ENCODE results near the gene ZCCHC9.

Gene ZCCHC9

DNA sequence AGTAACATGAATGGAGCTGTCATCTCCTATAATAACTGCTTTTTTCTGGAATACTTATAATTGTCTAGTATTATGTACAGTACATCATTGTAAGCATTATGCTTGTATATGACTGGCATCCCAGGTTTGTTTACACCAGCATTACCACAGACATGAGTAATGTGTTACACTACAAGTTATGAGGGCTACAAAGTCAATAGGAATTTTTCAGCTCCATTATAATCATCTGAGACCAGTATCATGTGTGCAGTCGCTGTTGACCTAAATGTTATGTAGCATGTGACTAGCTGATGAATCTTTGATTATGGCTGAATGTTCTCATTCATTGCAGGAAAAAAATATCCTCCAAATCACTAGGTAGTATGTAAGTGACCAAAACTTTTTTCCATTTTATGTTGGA lies 2.2 kb downstream of the ZCCHC9 start:
- peaks cover 3 to 11% (median 4%) of the 10 kb centered on the region in 4 experiments for H3K36me3 ChIP-seq (ENCODE audit: control insufficient read depth in 4 of 4, insufficient read depth in 4 of 4, low read length in 3 of 4)
- POLR2A ChIA-PET: no interaction called here
- no peak overlapping the region for H3K27ac ChIP-seq (ENCODE audit: insufficient read depth in 1 of 2, low read depth in 1 of 2, low read length in 2 of 2, poor library complexity in 1 of 2, severe bottlenecking in 2 of 2)
- WGBS (ENCODE audit: insufficient coverage): no CpG with 5 or more reads among the region's 1 CpG
- CTCF ChIA-PET: interaction anchor here (1.7 kb wide), 1 partner anchor 12 kb away, joined by 4 read pairs; no protein-coding TSS in a partner anchor
- H3K4me3 ChIP-seq (ENCODE audit: control insufficient read depth in 1 of 7, extremely low read depth in 1 of 7, insufficient read depth in 4 of 7, low read depth in 2 of 7, low read length in 6 of 7): no peak overlapping the region
- no peak for DNase-seq
- no peaks in the 10 kb centered on the region for H3K27me3 ChIP-seq (replicated peaks in 2 of 5; ENCODE audit: control insufficient read depth in 4 of 5, insufficient read depth in 5 of 5, low read length in 4 of 5)
- no peaks in the 10 kb centered on the region for H3K9me3 ChIP-seq (ENCODE audit: control extremely low read depth in 1 of 5, control insufficient read depth in 4 of 5, insufficient read depth in 2 of 5, low read depth in 1 of 5, low read length in 4 of 5)
- peaks cover 6 to 29% (median 23%) of the 10 kb centered on the region in 4 experiments for H3K4me1 ChIP-seq (ENCODE audit: control extremely low read depth in 1 of 4, control insufficient read depth in 4 of 4, insufficient read depth in 4 of 4, low read length in 3 of 4)

DNA sequence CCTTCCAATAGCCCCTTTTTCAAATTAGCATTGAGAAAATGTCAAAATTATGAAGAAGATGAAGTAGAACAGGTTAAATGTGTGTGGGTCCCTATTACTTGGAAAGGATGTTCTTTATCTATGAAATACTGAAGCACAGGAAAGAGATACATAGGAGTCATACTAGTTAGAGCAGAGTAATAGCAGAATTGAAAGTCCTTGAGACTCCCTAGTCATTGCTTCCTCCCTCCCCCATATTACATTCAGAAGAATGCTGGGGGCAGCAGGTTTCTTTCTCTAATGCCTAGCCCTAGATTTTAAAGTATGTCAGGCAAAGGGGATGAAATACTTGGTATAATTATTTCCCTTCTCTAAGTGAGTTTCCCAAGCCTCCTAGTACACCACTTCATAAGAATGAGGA lies 4.4 kb downstream of the ZCCHC9 start:
- Histone ChIP-seq H3K27ac (ENCODE audit: insufficient read depth in 1 of 2, low read depth in 1 of 2, low read length in 2 of 2, poor library complexity in 1 of 2, severe bottlenecking in 2 of 2) (no peak overlapping the region), H3K36me3 (ENCODE audit: control insufficient read depth in 4 of 4, insufficient read depth in 4 of 4, low read length in 3 of 4) (peaks cover 7 to 16% (median 7%) of the 10 kb centered on the region in 4 experiments), H3K4me1 (ENCODE audit: control extremely low read depth in 1 of 4, control insufficient read depth in 4 of 4, insufficient read depth in 4 of 4, low read length in 3 of 4) (peaks cover 2 to 11% (median 9%) of the 10 kb centered on the region in 4 experiments), H3K4me3 (ENCODE audit: control insufficient read depth in 1 of 7, extremely low read depth in 1 of 7, insufficient read depth in 4 of 7, low read depth in 2 of 7, low read length in 6 of 7) (no peak overlapping the region), H3K9me3 (ENCODE audit: control extremely low read depth in 1 of 5, control insufficient read depth in 4 of 5, insufficient read depth in 2 of 5, low read depth in 1 of 5, low read length in 4 of 5) (no peaks in the 10 kb centered on the region), H3K27me3 (replicated peaks in 2 of 5; ENCODE audit: control insufficient read depth in 4 of 5, insufficient read depth in 5 of 5, low read length in 4 of 5) (no peaks in the 10 kb centered on the region)
- ChIA-PET POLR2A (interaction anchor here (0.6 kb wide), 1 partner anchor 103 kb away, joined by 5 read pairs; no protein-coding TSS in a partner anchor), CTCF (no interaction called here)
- no peak for DNase-seq

DNA sequence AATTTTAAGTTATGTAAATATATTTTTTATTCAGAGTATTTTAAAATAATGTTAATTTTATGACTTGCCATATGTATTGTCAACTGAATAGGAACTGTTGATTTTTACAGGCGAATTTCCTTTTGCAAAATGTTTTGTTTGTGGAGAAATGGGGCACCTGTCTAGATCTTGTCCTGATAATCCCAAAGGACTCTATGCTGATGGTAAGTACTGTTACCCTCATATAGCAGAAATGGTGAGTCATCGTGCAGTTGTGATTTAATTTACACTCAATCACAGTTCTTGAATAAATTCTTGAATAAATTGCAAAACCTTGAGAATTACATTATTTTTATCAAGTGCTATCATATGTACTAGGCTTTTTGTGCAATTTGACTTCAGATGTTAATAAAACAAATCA lies 7.4 kb downstream of the ZCCHC9 start:
- Histone ChIP-seq H3K4me1 (ENCODE audit: control extremely low read depth in 1 of 4, control insufficient read depth in 4 of 4, insufficient read depth in 4 of 4, low read length in 3 of 4) (no peaks in the 10 kb centered on the region), H3K27me3 (replicated peaks in 2 of 5; ENCODE audit: control insufficient read depth in 4 of 5, insufficient read depth in 5 of 5, low read length in 4 of 5) (no peaks in the 10 kb centered on the region), H3K36me3 (ENCODE audit: control insufficient read depth in 4 of 4, insufficient read depth in 4 of 4, low read length in 3 of 4) (peaks cover 8 to 36% (median 22%) of the 10 kb centered on the region in 4 experiments), H3K4me3 (ENCODE audit: control insufficient read depth in 1 of 7, extremely low read depth in 1 of 7, insufficient read depth in 4 of 7, low read depth in 2 of 7, low read length in 6 of 7) (no peak overlapping the region), H3K27ac (ENCODE audit: insufficient read depth in 1 of 2, low read depth in 1 of 2, low read length in 2 of 2, poor library complexity in 1 of 2, severe bottlenecking in 2 of 2) (no peak overlapping the region), H3K9me3 (ENCODE audit: control extremely low read depth in 1 of 5, control insufficient read depth in 4 of 5, insufficient read depth in 2 of 5, low read depth in 1 of 5, low read length in 4 of 5) (no peaks in the 10 kb centered on the region)
- 100% methylated on average over 1 of the region's 2 CpGs for WGBS (ENCODE audit: insufficient coverage)
- ChIA-PET CTCF (interaction anchor here (1.4 to 1.7 kb wide), 2 partner anchors 10 to 11 kb away, joined by 3 to 5 read pairs; no protein-coding TSS in a partner anchor), POLR2A (no interaction called here)
- no peak for DNase-seq

DNA sequence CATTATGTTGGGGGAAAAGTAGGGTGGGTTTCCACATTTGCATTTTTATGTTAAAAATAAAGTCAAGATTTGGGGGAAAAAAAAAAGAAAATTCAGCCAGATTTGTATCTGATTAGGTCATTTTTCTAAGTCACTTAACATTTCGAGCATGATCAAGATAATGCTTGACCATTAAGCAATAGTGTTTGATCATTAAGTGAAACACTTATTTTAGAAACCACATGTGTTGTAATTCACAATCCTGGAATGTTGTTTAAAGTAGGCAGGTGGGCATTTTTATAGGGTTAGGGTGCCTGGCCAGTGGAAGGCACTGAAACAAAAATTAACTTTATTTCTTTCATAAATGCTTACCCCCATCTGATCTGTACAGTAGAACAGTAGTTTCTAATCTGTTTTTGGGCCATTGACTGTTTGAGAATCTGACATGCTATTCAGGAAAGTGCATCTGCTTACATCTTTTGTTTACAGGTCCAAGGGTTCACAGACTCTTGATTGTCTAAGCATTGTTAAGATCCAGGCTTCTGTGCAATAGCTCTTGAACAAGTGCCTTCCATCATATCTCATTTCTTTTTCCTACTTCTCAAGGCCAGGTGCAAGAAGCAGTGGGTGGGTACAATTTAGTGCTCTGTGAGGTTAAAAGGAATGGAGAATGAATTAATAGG lies 9.1 kb downstream of the ZCCHC9 start:
- Histone ChIP-seq H3K27me3 (replicated peaks in 2 of 5; ENCODE audit: control insufficient read depth in 4 of 5, insufficient read depth in 5 of 5, low read length in 4 of 5) (no peaks in the 10 kb centered on the region), H3K4me3 (ENCODE audit: control insufficient read depth in 1 of 7, extremely low read depth in 1 of 7, insufficient read depth in 4 of 7, low read depth in 2 of 7, low read length in 6 of 7) (no peak overlapping the region), H3K36me3 (ENCODE audit: control insufficient read depth in 4 of 4, insufficient read depth in 4 of 4, low read length in 3 of 4) (peaks cover 5 to 31% (median 22%) of the 10 kb centered on the region in 4 experiments), H3K4me1 (ENCODE audit: control extremely low read depth in 1 of 4, control insufficient read depth in 4 of 4, insufficient read depth in 4 of 4, low read length in 3 of 4) (no peaks in the 10 kb centered on the region), H3K9me3 (ENCODE audit: control extremely low read depth in 1 of 5, control insufficient read depth in 4 of 5, insufficient read depth in 2 of 5, low read depth in 1 of 5, low read length in 4 of 5) (no peaks in the 10 kb centered on the region), H3K27ac (ENCODE audit: insufficient read depth in 1 of 2, low read depth in 1 of 2, low read length in 2 of 2, poor library complexity in 1 of 2, severe bottlenecking in 2 of 2) (no peak overlapping the region)
- POLR2A ChIA-PET: no interaction called here
- DNase-seq: no peak
- CTCF ChIA-PET: interaction anchor here (1.4 to 1.7 kb wide), 2 partner anchors 9 to 12 kb away, joined by 3 to 5 read pairs; no protein-coding TSS in a partner anchor
- no CpG with 5 or more reads among the region's 1 CpG for WGBS (ENCODE audit: insufficient coverage)

DNA sequence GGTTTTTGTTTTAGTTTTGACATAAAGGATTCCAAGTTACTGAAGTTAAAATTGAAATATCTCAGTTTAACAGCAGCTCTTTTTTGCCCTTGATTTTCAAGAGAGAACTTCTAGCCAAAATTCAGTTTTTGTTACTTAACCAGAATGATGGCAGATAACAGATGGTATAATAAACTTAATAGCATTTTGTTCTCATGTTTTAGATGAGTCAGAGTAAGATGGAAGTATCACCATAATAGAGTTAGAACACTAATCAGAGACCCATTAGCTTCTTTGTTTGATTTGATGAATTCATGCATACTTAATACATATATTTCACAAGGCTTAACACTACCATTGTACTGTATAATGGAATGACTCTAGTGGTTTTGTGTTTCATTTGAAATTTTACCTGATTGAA lies 11.9 kb downstream of the ZCCHC9 start:
- ChIA-PET POLR2A (no interaction called here), CTCF (interaction anchor here (1.0 kb wide), 1 partner anchor 12 kb away, joined by 3 read pairs; the partner anchor contains the start of gene ZCCHC9)
- no peaks in the 10 kb centered on the region for H3K9me3 ChIP-seq (ENCODE audit: control extremely low read depth in 1 of 5, control insufficient read depth in 4 of 5, insufficient read depth in 2 of 5, low read depth in 1 of 5, low read length in 4 of 5)
- no peak for DNase-seq
- no peaks in the 10 kb centered on the region for H3K4me1 ChIP-seq (ENCODE audit: control extremely low read depth in 1 of 4, control insufficient read depth in 4 of 4, insufficient read depth in 4 of 4, low read length in 3 of 4)
- no peak overlapping the region for H3K27ac ChIP-seq (ENCODE audit: insufficient read depth in 1 of 2, low read depth in 1 of 2, low read length in 2 of 2, poor library complexity in 1 of 2, severe bottlenecking in 2 of 2)
- H3K4me3 ChIP-seq (ENCODE audit: control insufficient read depth in 1 of 7, extremely low read depth in 1 of 7, insufficient read depth in 4 of 7, low read depth in 2 of 7, low read length in 6 of 7): no peak overlapping the region
- H3K27me3 ChIP-seq (replicated peaks in 2 of 5; ENCODE audit: control insufficient read depth in 4 of 5, insufficient read depth in 5 of 5, low read length in 4 of 5): no peaks in the 10 kb centered on the region
- H3K36me3 ChIP-seq (ENCODE audit: control insufficient read depth in 4 of 4, insufficient read depth in 4 of 4, low read length in 3 of 4): peaks cover 5 to 28% (median 21%) of the 10 kb centered on the region in 4 experiments

DNA sequence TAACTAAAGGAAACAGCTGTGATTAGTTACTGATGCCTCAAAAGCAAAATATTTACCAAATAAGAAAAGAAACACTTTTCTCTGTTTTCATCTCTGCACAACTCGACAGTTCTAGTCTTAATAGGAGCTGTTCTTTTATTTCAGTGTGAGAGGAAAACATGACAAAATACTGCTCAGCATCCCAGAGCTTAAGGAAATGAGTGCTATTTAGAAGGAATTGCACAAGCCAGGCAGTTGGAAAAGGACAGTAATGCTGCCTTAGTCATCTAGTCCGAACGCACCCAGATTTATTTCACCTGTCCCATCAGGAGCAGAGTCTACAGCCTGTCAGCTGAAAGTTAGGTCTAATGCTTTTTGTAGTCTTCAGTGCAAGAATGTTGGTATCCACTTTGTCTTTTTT lies 12.3 kb downstream of the ZCCHC9 start:
- WGBS (ENCODE audit: insufficient coverage): 96% methylated on average over 3 of the region's 3 CpGs
- Histone ChIP-seq H3K36me3 (ENCODE audit: control insufficient read depth in 4 of 4, insufficient read depth in 4 of 4, low read length in 3 of 4) (peaks cover 5 to 26% (median 21%) of the 10 kb centered on the region in 4 experiments), H3K9me3 (ENCODE audit: control extremely low read depth in 1 of 5, control insufficient read depth in 4 of 5, insufficient read depth in 2 of 5, low read depth in 1 of 5, low read length in 4 of 5) (no peaks in the 10 kb centered on the region), H3K27ac (ENCODE audit: insufficient read depth in 1 of 2, low read depth in 1 of 2, low read length in 2 of 2, poor library complexity in 1 of 2, severe bottlenecking in 2 of 2) (no peak overlapping the region), H3K4me3 (ENCODE audit: control insufficient read depth in 1 of 7, extremely low read depth in 1 of 7, insufficient read depth in 4 of 7, low read depth in 2 of 7, low read length in 6 of 7) (no peak overlapping the region), H3K4me1 (ENCODE audit: control extremely low read depth in 1 of 4, control insufficient read depth in 4 of 4, insufficient read depth in 4 of 4, low read length in 3 of 4) (no peaks in the 10 kb centered on the region), H3K27me3 (replicated peaks in 2 of 5; ENCODE audit: control insufficient read depth in 4 of 5, insufficient read depth in 5 of 5, low read length in 4 of 5) (no peaks in the 10 kb centered on the region)
- DNase-seq: no peak
- POLR2A ChIA-PET: no interaction called here
- CTCF ChIA-PET: interaction anchor here (1.0 to 1.3 kb wide), 2 partner anchors 12 to 14 kb away, joined by 3 read pairs; partner anchors contain the start of gene ZCCHC9

DNA sequence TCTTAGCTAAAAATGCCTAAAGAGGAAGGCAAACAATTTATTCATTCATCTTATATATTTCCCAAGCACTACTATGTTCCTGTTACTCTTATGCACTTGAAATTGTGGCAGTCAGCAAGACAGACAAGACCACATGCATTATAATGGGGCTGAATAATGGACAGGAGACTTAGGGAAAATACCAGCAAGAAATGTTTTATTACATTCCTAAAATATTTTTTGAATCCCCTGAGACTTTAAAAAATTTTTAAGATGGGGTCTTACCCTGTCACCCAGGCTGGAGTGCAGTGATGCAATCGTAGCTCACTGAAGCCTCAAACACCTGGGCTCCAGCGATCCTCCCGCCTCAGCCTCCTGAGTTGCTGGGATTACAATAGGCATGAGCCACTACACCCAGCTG lies 13.2 kb downstream of the ZCCHC9 start:
- POLR2A ChIA-PET: interaction anchor here (0.6 kb wide), 1 partner anchor 86 kb away, joined by 5 read pairs; no protein-coding TSS in a partner anchor

More for the DNA sequence above, 13.2 kb downstream of the ZCCHC9 start:
- peaks cover 5 to 24% (median 18%) of the 10 kb centered on the region in 4 experiments for H3K36me3 ChIP-seq (ENCODE audit: control insufficient read depth in 4 of 4, insufficient read depth in 4 of 4, low read length in 3 of 4)
- CTCF ChIA-PET: interaction anchor here (1.3 to 1.5 kb wide), 2 partner anchors 12 to 15 kb away, joined by 3 to 4 read pairs; no protein-coding TSS in a partner anchor
- H3K4me3 ChIP-seq (ENCODE audit: control insufficient read depth in 1 of 7, extremely low read depth in 1 of 7, insufficient read depth in 4 of 7, low read depth in 2 of 7, low read length in 6 of 7): no peak overlapping the region
- H3K4me1 ChIP-seq (ENCODE audit: control extremely low read depth in 1 of 4, control insufficient read depth in 4 of 4, insufficient read depth in 4 of 4, low read length in 3 of 4): no peaks in the 10 kb centered on the region
- WGBS (ENCODE audit: insufficient coverage): 100% methylated on average over 3 of the region's 3 CpGs
- H3K27me3 ChIP-seq (replicated peaks in 2 of 5; ENCODE audit: control insufficient read depth in 4 of 5, insufficient read depth in 5 of 5, low read length in 4 of 5): no peaks in the 10 kb centered on the region
- no peaks in the 10 kb centered on the region for H3K9me3 ChIP-seq (ENCODE audit: control extremely low read depth in 1 of 5, control insufficient read depth in 4 of 5, insufficient read depth in 2 of 5, low read depth in 1 of 5, low read length in 4 of 5)
- no peak overlapping the region for H3K27ac ChIP-seq (ENCODE audit: insufficient read depth in 1 of 2, low read depth in 1 of 2, low read length in 2 of 2, poor library complexity in 1 of 2, severe bottlenecking in 2 of 2)
- no peak for DNase-seq

Measured in common myeloid progenitor, CD34-positive (primary cell).